MCF 10A (cell line): Measurements from ENCODE around the gene MRPS18A. TPM values are rescaled to one million over a fixed set of nuclear protein-coding genes. Genes with fewer than 3 reads are reported as not detected.

Experiments
- BruUV-seq: library from RNA; stranded (reverse); fragments of 400-500 nt; replicated peaks from 2 replicates; lab custom pipeline; 2021; lab: Mats Ljungman, UMichigan
- CTCF ChIA-PET: fragments of 300-600 bp; sonication (Branson Sonifier 250); formaldehyde crosslinking; extraction: SDS; loops from one replicate; lab custom pipeline; 2021; ENCODE audit warnings: antibody characterized with exemption, inconsistent platforms; lab: Yijun Ruan, JAX
- POLR2A ChIA-PET: fragments of 300-600, 350-650 bp; sonication (Branson Sonifier 250); formaldehyde crosslinking; extraction: SDS; loops from one replicate; lab custom pipeline; 2020; ENCODE audit warnings: antibody characterized with exemption, inconsistent platforms; lab: Yijun Ruan, JAX
- DNase-seq: peaks from one replicate; pipeline ENCODE4 v3.0.0-alpha.2; 2018; ENCODE audit not compliant: unreplicated experiment
- H3K27ac Mint-ChIP-seq: one replicate; pipeline ENCODE4 v1.8.0; 2022; ENCODE audit warnings: mild to moderate bottlenecking, low read depth, mixed read lengths; ENCODE audit not compliant: unreplicated experiment
- H3K27me3 Mint-ChIP-seq: one replicate; pipeline ENCODE4 v1.8.0; 2022; ENCODE audit warnings: mixed read lengths; ENCODE audit not compliant: insufficient read depth, unreplicated experiment
- H3K36me3 Mint-ChIP-seq: one replicate; pipeline ENCODE4 v1.8.0; 2022; ENCODE audit warnings: mild to moderate bottlenecking, moderate library complexity, mixed read lengths; ENCODE audit not compliant: insufficient read depth, unreplicated experiment
- H3K4me1 Mint-ChIP-seq: one replicate; pipeline ENCODE4 v1.8.0; 2022; ENCODE audit warnings: mixed read lengths; ENCODE audit not compliant: insufficient read depth, unreplicated experiment
- H3K4me3 Mint-ChIP-seq: one replicate; pipeline ENCODE4 v1.8.0; 2022; ENCODE audit warnings: mild to moderate bottlenecking, moderate library complexity, mixed read lengths; ENCODE audit not compliant: unreplicated experiment
- H3K9me3 Mint-ChIP-seq: one replicate; pipeline ENCODE4 v1.8.0; 2022; ENCODE audit warnings: mixed read lengths; ENCODE audit not compliant: unreplicated experiment
- intact Hi-C: fragments of 100-400 bp; cut with micrococcal nuclease; formaldehyde crosslinking; loops from 2 replicates; pipeline ENCODE4 v1.14.1; 2022
- total RNA-seq: library from RNA; stranded (reverse); gene quantifications from 2 replicates; pipeline ENCODE4 v1.2.3, GENCODE V29; 2022
- TF ChIP-seq, protein P1 (sequence below): fragments of 200-600 bp; IDR thresholded peaks from one replicate; pipeline ENCODE4 v1.8.0; 2022; ENCODE audit warnings: antibody characterized with exemption, mild to moderate bottlenecking; ENCODE audit not compliant: unreplicated experiment

MRPS18A gene
- total RNA-seq, 1 experiment from 2014 or later, result 69.1 TPM

DNA sequence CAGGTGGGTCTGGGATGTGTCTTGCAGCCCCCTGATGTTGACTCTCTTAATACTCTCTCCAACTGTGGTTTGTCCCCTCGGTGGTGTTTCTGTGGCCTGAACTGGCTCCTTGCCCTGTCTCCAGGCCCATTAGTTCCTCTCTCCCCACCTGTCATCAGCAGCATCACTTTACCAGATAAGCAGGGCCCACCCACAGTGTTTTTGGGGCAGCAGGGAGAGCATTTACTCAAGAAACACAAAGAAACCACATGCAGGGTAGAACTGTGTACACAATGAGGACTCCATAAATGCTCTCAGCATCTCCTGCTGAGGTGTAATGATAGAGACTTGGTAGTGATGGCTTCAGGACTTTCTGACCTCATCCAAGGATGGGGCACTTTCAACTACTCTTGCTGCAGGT lies 20.2 kb upstream of the MRPS18A start:
- intact Hi-C loops, result no loop called here
- CTCF ChIA-PET, result interaction anchor here (1.1 kb wide), 1 partner anchor 367 kb away, joined by 4 read pairs; no protein-coding TSS in a partner anchor
- no peaks in the 10 kb centered on the region for H3K9me3 Mint-ChIP-seq

DNA sequence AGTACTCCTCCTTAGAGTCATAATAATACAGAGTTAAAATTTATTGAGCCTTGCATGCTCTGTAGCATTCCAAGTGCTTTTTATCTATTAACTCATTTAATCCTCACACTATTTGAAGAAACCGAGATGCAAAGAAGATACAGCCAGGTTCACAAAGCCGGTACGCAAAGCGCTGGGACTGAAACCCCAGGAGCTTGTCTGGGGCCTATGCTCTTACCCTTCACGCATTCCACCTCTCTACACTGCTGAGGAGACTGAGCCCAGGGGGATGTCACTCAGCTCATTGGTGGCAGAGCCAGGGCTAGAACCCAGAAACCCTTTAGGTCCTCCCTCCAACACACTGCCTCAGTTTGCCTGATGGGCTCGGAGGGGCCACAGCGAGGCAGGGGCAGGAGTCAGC lies 19.7 kb upstream of the MRPS18A start:
- CTCF ChIA-PET, result interaction anchor here (1.1 kb wide), 1 partner anchor 367 kb away, joined by 4 read pairs; no protein-coding TSS in a partner anchor
- Mint-ChIP-seq H3K27me3 (peaks cover 14% of the 10 kb centered on the region), H3K36me3 (no peaks in the 10 kb centered on the region), H3K4me1 (peaks cover 25% of the 10 kb centered on the region), H3K4me3 (no peak overlapping the region), H3K27ac (no peak overlapping the region), H3K9me3 (no peaks in the 10 kb centered on the region)
- POLR2A ChIA-PET, result no interaction called here
- no TSS peak for BruUV-seq
- intact Hi-C loops, result no loop called here
- TF ChIP-seq, protein P1, sequence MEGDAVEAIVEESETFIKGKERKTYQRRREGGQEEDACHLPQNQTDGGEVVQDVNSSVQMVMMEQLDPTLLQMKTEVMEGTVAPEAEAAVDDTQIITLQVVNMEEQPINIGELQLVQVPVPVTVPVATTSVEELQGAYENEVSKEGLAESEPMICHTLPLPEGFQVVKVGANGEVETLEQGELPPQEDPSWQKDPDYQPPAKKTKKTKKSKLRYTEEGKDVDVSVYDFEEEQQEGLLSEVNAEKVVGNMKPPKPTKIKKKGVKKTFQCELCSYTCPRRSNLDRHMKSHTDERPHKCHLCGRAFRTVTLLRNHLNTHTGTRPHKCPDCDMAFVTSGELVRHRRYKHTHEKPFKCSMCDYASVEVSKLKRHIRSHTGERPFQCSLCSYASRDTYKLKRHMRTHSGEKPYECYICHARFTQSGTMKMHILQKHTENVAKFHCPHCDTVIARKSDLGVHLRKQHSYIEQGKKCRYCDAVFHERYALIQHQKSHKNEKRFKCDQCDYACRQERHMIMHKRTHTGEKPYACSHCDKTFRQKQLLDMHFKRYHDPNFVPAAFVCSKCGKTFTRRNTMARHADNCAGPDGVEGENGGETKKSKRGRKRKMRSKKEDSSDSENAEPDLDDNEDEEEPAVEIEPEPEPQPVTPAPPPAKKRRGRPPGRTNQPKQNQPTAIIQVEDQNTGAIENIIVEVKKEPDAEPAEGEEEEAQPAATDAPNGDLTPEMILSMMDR, result no peak
- no peak for DNase-seq

More for the DNA sequence above, 20.2 kb upstream of the MRPS18A start:
- peaks cover 20% of the 10 kb centered on the region for H3K4me1 Mint-ChIP-seq
- TF ChIP-seq, protein P1, result no peak
- POLR2A ChIA-PET, result interaction anchor here (0.6 kb wide), 1 partner anchor 101 kb away, joined by 4 read pairs; no protein-coding TSS in a partner anchor
- H3K4me3 Mint-ChIP-seq, result no peak overlapping the region
- no TSS peak for BruUV-seq
- no peak overlapping the region for H3K27ac Mint-ChIP-seq
- H3K36me3 Mint-ChIP-seq, result no peaks in the 10 kb centered on the region
- H3K27me3 Mint-ChIP-seq, result peaks cover 19% of the 10 kb centered on the region
- no peak for DNase-seq

DNA sequence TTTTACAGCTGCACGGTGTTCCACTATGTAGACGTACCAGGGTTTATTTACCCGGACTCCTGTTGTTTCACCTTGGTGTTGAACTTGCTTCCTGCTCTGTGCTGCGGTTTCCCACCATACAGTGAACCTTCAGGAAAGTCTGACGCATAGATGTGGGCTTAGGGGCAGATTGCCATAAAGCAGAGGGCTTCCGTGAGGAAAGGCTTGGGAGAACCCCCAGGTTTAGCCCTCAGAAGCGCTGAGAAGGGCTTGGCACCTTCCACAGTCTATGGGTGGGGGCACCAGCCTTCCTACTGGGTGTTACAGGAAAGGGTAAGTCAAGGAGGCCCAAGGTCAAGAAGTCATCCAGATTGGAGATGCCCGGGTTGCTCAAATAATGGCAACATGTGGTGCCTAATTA lies 19.2 kb upstream of the MRPS18A start:
- ChIA-PET POLR2A (no interaction called here), CTCF (interaction anchor here (1.3 to 1.4 kb wide), 2 partner anchors 66 to 368 kb away, joined by 3 to 5 read pairs; no protein-coding TSS in a partner anchor)
- no TSS peak for BruUV-seq
- intact Hi-C loops, result no loop called here
- H3K27ac Mint-ChIP-seq, result no peak overlapping the region
- no peaks in the 10 kb centered on the region for H3K36me3 Mint-ChIP-seq
- H3K27me3 Mint-ChIP-seq, result peaks cover 9% of the 10 kb centered on the region
- H3K4me1 Mint-ChIP-seq, result peaks cover 28% of the 10 kb centered on the region
- TF ChIP-seq, protein P1, result no peak
- H3K9me3 Mint-ChIP-seq, result no peaks in the 10 kb centered on the region
- H3K4me3 Mint-ChIP-seq, result no peak overlapping the region
- no peak for DNase-seq

DNA sequence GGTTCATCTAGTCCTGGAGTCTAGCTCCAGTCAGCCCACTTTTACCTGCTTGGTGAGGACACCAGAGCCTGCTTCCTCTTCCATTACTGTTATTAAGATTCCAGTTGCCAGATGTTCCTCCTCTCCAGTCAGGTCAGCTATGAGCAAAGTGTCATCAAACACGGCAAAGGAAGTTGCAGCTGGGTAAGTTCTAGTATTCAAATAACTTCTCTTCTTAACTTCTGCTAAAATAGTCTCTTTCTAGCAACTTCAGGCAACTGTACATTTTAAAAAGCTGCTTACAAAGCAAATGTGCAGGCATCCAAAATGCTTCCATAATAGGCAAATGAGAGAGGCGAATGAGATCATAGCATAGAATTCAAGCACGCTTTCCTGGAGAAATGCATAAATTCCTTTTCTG lies 18.4 kb upstream of the MRPS18A start:
- intact Hi-C loops, result no loop called here
- no peaks in the 10 kb centered on the region for H3K9me3 Mint-ChIP-seq
- H3K27me3 Mint-ChIP-seq, result peaks cover 1% of the 10 kb centered on the region
- H3K4me1 Mint-ChIP-seq, result peaks cover 28% of the 10 kb centered on the region
- POLR2A ChIA-PET, result interaction anchor here (0.9 kb wide), 1 partner anchor 77 kb away, joined by 3 read pairs; the partner anchor contains the start of gene GTPBP2
- BruUV-seq, result no TSS peak
- no peak for DNase-seq
- H3K27ac Mint-ChIP-seq, result no peak overlapping the region
- H3K36me3 Mint-ChIP-seq, result no peaks in the 10 kb centered on the region
- TF ChIP-seq, protein P1, result no peak
- CTCF ChIA-PET, result interaction anchor here (0.9 to 1.4 kb wide), 4 partner anchors 19 to 369 kb away, joined by 3 to 5 read pairs (median 4); no protein-coding TSS in a partner anchor
- H3K4me3 Mint-ChIP-seq, result no peak overlapping the region
